ENCODE data around the gene RMDN3. TPM values are rescaled to one million over a fixed set of nuclear protein-coding genes. Genes with fewer than 3 reads are reported as not detected.

The RMDN3 gene
- total and polyA plus RNA-seq, 2 of the 13 experiments (the other 11 are each of a cell fraction or from before 2014, with no cell fraction given): 16.8 to 19.5 TPM

- no peak for TF ChIP-seq TSC22D2 (CRISPR knock-in tag; IDR thresholded peaks at IDR 0.05; ENCODE audit: borderline replicate concordance)
- TF ChIP-seq ZNF879 (CRISPR knock-in tag; IDR thresholded peaks at IDR 0.05): no peak
- TF ChIP-seq ZNF441 (CRISPR knock-in tag; IDR thresholded peaks at IDR 0.05; ENCODE audit: borderline replicate concordance): peak; percentile 33; the same call in 1 of the 2 replicates
- no peak for TF ChIP-seq ZNF230 (CRISPR knock-in tag; IDR thresholded peaks at IDR 0.05)
- peak; percentile 94 for TF ChIP-seq PAXIP1 (CRISPR knock-in tag; conservative IDR thresholded peaks at IDR 0.05)
- peak; percentile 100 for TF ChIP-seq ZNF614 (CRISPR knock-in tag; IDR thresholded peaks at IDR 0.05; ENCODE audit: borderline replicate concordance)
- peak; percentile 62; the same call in 1 of the 2 replicates for TF ChIP-seq ATF3 (CRISPR knock-in tag; IDR thresholded peaks at IDR 0.05)
- peak; percentile 20; the same call in 1 of the 2 replicates for TF ChIP-seq TFE3 (CRISPR knock-in tag; IDR thresholded peaks at IDR 0.05)
- TF ChIP-seq ZBTB43 (CRISPR knock-in tag; conservative IDR thresholded peaks at IDR 0.05): no peak
- no peak for TF ChIP-seq SP2 (CRISPR knock-in tag; IDR thresholded peaks at IDR 0.05)
- no peak; the same call in 1 of the 2 replicates for TF ChIP-seq AHDC1 (CRISPR knock-in tag; IDR thresholded peaks at IDR 0.05; ENCODE audit: borderline replicate concordance)
Observed at GRCh38 chr15:40793216-40793989, 38.3 kb upstream of the RMDN3 start (continued).

Data from HepG2 (cell line).